Thoracic aorta (tissue), 2 donors: ENCODE data around the gene TCIRG1. TPM values are rescaled to one million over a fixed set of nuclear protein-coding genes. Genes with fewer than 3 reads are reported as not detected.

Experiments
- ATAC-seq: fragments of 150-250 bp; one replicate; pipeline ENCODE4 v1.8.0; 2017; ENCODE audit warnings: low read depth; ENCODE audit not compliant: insufficient number of reproducible peaks, low FRiP score
- DNase-seq: peaks from one replicate; pipeline ENCODE4 v3.0.0-alpha.2; 2020; ENCODE audit warnings: low spot score
- H3K27ac ChIP-seq, 2 donors: fragments of 200-600 bp; sonication (generic); 1 replicate in 1 of 2; 2 replicates in 1 of 2; pipeline ENCODE4 v1.5.1; 2016; ENCODE audit warnings: mild to moderate bottlenecking in 2 of 2, moderate library complexity in 2 of 2
- H3K27me3 ChIP-seq: fragments of 200-600 bp; sonication (generic); replicated peaks from 2 replicates; pipeline ENCODE4 v1.6.0; 2016; ENCODE audit warnings: mild to moderate bottlenecking; ENCODE audit not compliant: insufficient read depth
- H3K36me3 ChIP-seq: fragments of 200-600 bp; sonication (generic); one replicate; pipeline ENCODE4 v1.5.1; 2016
- H3K4me1 ChIP-seq, 2 donors: fragments of 200-600 bp; sonication (generic); 1 replicate in 1 of 2; 2 replicates in 1 of 2; pipeline versions ENCODE4 v1.5.1 to v1.6.0; 2016; ENCODE audit warnings: low read depth in 2 of 2, mild to moderate bottlenecking in 1 of 2; ENCODE audit not compliant: control insufficient read depth in 1 of 2
- H3K4me3 ChIP-seq: fragments of 200-600 bp; sonication (generic); 2 replicates; pipeline ENCODE4 v1.5.1; 2016; ENCODE audit warnings: mild to moderate bottlenecking
- H3K9me3 ChIP-seq: fragments of 200-600 bp; sonication (generic); 2 replicates; pipeline ENCODE4 v1.5.1; 2016
- total RNA-seq, 2 donors: library from RNA; depleted of rRNA; stranded (reverse); fragments of >200 nt; gene quantifications; one replicate each; pipeline versions ENCODE4 v1.1.0 to v1.2.3, GENCODE V29; 2016
- TF ChIP-seq, protein P1 (sequence below): fragments of 200-600 bp; sonication (generic); IDR thresholded peaks from one replicate; pipeline ENCODE4 v1.5.1; 2019; ENCODE audit warnings: antibody characterized with exemption

The TCIRG1 gene
- total RNA-seq, 2 donors from 2014 or later, result 167 to 281 TPM

DNA sequence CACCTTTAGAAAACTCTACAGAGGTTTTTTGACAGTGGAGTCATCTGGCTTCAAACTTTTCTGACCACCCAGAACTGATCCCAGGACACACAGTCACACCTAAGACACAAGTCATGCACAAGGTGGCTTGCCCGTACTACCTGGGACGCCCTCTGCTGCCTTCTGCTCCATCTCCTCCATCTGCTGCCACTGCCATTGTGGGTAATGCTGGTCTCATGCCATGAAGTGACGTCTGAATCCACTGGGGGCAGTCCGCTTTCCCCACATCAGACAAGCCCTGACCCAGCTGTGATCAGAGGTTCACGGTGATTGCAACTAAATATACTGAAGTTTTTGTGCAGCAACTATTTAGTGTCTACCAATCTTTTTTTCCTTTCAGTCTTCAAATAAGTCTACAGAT is 13.8 kb upstream of the TCIRG1 start:
- Histone ChIP-seq H3K27ac (no peak overlapping the region), H3K27me3 (no peaks in the 10 kb centered on the region), H3K36me3 (no peaks in the 10 kb centered on the region), H3K4me1 (peaks cover 4 to 8% of the 10 kb centered on the region in 2 donors), H3K4me3 (no peak overlapping the region), H3K9me3 (no peaks in the 10 kb centered on the region)
- ATAC-seq, result no peak
- TF ChIP-seq, protein P1, sequence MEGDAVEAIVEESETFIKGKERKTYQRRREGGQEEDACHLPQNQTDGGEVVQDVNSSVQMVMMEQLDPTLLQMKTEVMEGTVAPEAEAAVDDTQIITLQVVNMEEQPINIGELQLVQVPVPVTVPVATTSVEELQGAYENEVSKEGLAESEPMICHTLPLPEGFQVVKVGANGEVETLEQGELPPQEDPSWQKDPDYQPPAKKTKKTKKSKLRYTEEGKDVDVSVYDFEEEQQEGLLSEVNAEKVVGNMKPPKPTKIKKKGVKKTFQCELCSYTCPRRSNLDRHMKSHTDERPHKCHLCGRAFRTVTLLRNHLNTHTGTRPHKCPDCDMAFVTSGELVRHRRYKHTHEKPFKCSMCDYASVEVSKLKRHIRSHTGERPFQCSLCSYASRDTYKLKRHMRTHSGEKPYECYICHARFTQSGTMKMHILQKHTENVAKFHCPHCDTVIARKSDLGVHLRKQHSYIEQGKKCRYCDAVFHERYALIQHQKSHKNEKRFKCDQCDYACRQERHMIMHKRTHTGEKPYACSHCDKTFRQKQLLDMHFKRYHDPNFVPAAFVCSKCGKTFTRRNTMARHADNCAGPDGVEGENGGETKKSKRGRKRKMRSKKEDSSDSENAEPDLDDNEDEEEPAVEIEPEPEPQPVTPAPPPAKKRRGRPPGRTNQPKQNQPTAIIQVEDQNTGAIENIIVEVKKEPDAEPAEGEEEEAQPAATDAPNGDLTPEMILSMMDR, result no peak
- DNase-seq, result no peak

DNA sequence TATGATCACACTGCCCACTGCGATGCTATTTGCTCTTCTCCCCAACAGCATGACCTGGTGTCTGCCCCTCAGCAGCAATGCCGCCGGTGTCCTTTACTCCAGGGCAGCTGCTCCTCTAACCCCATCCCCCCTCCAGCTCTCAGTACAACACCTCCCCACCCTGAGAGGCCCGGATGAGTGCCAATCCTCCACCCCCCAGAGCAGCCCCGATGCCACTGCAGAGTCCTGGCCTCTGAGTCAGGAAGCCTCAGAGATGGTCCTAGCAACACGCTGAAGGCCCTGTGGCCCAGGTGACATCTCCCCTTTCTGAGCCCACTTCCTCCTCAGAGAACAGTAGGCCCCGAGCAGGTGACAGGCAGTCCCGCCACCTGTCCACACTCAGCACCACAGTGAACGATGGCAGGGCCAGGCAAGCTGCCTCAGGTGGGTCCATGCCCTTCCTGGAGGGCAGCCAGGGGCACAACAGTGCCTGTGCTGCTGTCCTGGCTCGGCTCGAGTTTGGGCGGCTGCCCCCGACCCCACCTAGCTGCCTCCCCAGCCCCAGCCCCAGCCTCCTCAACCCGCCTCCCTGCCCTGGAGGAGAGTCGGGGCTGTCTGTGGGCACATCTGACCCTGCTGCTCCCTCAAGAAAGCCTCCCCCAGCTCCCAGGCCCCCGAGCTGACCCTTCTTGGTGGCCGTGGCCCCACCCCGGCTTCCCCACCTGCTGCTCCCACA is 12.3 kb upstream of the TCIRG1 start:
- TF ChIP-seq, protein P1, result no peak
- Histone ChIP-seq H3K27me3 (no peaks in the 10 kb centered on the region), H3K4me3 (no peak overlapping the region), H3K4me1 (peaks cover 8 to 13% of the 10 kb centered on the region in 2 donors), H3K27ac (no peak overlapping the region), H3K36me3 (no peaks in the 10 kb centered on the region), H3K9me3 (no peaks in the 10 kb centered on the region)
- DNase-seq (no peak), ATAC-seq (no peak)

DNA sequence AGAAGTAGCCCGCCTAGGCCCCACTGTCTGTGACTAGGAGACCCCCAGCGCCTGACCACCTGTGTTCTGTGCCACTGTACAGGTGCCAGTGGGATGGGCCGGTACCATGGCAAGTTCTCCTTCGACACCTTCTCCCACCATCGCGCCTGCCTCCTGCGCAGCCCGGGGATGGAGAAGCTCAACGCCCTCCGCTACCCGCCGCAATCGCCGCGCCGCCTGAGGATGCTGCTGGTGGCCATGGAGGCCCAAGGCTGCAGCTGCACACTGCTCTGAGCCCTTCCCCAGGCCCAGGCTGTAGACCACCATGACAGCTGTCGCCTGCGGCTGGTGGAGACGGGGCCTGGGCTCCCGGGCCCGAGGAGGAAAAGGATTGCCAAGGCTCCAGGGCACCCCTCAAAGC is 11.2 kb upstream of the TCIRG1 start:
- no peak overlapping the region for H3K4me3 ChIP-seq
- no peaks in the 10 kb centered on the region for H3K36me3 ChIP-seq
- peaks cover 12 to 22% of the 10 kb centered on the region in 2 donors for H3K4me1 ChIP-seq
- DNase-seq, result no peak
- ATAC-seq, result no peak
- TF ChIP-seq, protein P1, result no peak
- no peaks in the 10 kb centered on the region for H3K9me3 ChIP-seq
- H3K27me3 ChIP-seq, result no peaks in the 10 kb centered on the region
- no peak overlapping the region for H3K27ac ChIP-seq

DNA sequence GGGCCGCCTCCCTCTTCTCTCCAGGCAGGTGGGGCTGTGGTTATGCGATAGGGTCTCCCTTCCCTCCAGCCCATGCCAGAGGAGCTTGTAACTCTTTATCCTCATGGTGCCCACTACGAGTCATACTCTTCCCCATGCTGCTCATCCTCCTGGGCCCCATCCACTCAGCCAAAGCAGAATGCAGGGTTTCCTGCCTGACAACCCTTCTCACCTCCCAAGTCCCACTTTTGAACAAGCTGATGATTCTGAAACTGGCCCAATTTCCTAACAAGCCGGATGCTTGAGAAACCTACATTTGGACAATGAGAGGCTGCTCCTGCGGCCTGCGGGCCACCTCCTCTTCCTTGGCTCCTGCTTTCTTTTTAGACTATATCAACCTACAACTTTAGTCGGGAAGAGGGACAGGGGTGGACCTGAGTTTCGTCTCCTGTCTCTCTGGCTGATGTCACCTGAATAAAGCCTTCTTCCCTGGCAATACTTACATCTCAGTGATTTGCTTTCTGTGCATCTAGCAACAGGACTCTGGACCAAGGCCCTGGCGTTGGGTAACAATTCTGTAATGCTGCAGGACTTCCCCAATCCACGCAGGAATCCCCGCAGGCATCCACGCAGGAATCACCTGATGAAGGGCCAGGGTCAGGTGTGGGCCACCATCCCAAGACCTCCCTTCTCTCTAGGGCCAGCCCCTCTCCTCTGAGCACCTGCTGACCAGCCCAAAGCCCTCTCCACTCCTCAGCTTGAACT is 9.9 kb upstream of the TCIRG1 start:
- no peak overlapping the region for H3K27ac ChIP-seq
- ATAC-seq, result no peak
- H3K9me3 ChIP-seq, result no peaks in the 10 kb centered on the region
- no peak overlapping the region for H3K4me3 ChIP-seq
- no peak for DNase-seq
- H3K27me3 ChIP-seq, result no peaks in the 10 kb centered on the region
- TF ChIP-seq, protein P1, result no peak
- H3K4me1 ChIP-seq, result peaks cover 12 to 22% of the 10 kb centered on the region in 2 donors
- H3K36me3 ChIP-seq, result peaks cover 6% of the 10 kb centered on the region

DNA sequence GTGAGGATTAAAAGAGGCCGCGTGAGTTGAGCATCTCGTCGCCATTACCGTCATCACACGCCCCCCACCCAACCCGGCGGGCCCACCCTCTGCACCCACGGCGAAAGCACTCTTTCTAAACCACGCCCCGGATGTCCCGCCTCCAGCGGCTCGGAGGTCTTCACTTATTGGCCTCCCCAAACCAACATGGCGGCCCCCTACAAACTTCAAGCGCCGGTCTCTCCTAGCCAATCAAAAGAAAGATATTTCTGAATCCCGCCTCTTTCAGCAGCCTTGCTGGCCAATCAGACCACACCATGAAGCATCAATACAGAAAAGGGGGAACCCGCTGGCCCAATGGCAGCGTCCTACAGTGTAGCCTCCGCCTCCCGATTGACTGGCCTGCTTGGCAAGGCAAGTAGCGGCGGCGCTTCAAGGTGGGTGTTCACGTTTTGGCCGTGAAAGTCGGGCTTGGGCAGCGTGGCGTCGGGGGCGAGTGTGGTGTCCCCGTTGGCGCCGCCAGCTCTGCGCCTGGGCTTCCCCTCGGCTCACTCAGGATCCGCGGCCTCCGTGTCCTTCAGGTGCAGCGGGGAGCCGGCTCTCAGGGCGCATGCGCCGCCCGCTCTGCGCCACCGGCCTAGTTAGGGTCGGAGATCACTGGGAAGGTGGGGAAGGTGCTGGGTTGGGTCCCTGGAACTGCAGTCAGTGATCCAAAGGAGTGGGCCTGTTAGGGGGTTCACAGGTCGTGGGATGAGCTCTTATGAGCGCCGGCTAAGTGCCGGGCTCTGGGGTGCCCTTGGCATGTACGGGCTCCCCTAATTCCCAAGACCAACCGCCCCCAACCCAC is 8.3 kb upstream of the TCIRG1 start, which contains the start of gene NDUFS8:
TSS of gene NDUFS8 (plus strand) at position 364 of the 826 bp plus-strand sequence. CDS start 1,471 bp downstream, outside the sequence.
- peaks cover 12 to 22% of the 10 kb centered on the region in 2 donors for H3K4me1 ChIP-seq
- TF ChIP-seq, protein P1, result no peak
- H3K27ac ChIP-seq, result peak within 1 kb of the TSS; percentile 84 to 86
- DNase-seq, result peak; percentile 94
- H3K36me3 ChIP-seq, result peaks cover 9% of the 10 kb centered on the region
- H3K9me3 ChIP-seq, result no peaks in the 10 kb centered on the region
- H3K27me3 ChIP-seq, result no peaks in the 10 kb centered on the region
- peak within 1 kb of the TSS; percentile 97 for H3K4me3 ChIP-seq
- peak; percentile 99 for ATAC-seq
